ENCODE results near the gene MAF. TPM values are rescaled to one million over a fixed set of nuclear protein-coding genes. Genes with fewer than 3 reads are reported as not detected.
A peak's percentile ranks its signal among the peaks of the same experiment; 100 is the strongest.

The MAF gene
- total and polyA plus RNA-seq, 2 of the 4 experiments (the other 2 are of a cell fraction), result under 0.01 to 0.02 TPM

GRCh38 chr16:79601931-79602627, 1.5 kb upstream of the MAF start:
- H2AFZ ChIP-seq (replicated peaks; ENCODE audit: low read length, poor library complexity), result no peak overlapping the region
- peaks cover 19% of the 10 kb centered on the region for H3K27me3 ChIP-seq (ENCODE audit: control insufficient read depth, insufficient read depth, low read length)
- ChIA-PET CTCF (interaction anchor here (0.6 to 1.0 kb wide), 18 partner anchors 9 to 776 kb away, joined by 3 to 11 read pairs (median 4); no protein-coding TSS in a partner anchor), POLR2A (ENCODE audit: unreplicated experiment) (interaction anchor here (0.7 kb wide), 1 partner anchor 1100 kb away, joined by 3 read pairs; no protein-coding TSS in a partner anchor)
- no peaks in the 10 kb centered on the region for H4K20me1 ChIP-seq (ENCODE audit: insufficient read depth, low read length)
- no peak overlapping the region for H4K8ac ChIP-seq (ENCODE audit: low read depth in 2 of 2, low read length in 2 of 2)
- H3K4me2 ChIP-seq (ENCODE audit: low read depth, low read length), result 0 out of 2 replicates have a peak overlapping the region, but pooled peaks have one; percentile 14
- H3K14ac ChIP-seq (replicated peaks; ENCODE audit: low read depth, low read length), result no peak overlapping the region
- H3K9me1 ChIP-seq (ENCODE audit: insufficient read depth, low read length), result no peaks in the 10 kb centered on the region
- in situ Hi-C loops (cut with MboI; ENCODE audit: low sequenced_read_pairs), result loop anchor here (10.0 kb wide), 1 partner anchor 1477 kb away; no protein-coding TSS in a partner anchor
- H3K36me3 ChIP-seq (ENCODE audit: control insufficient read depth, insufficient read depth, low read length), result no peaks in the 10 kb centered on the region
- no peak overlapping the region for H2BK15ac ChIP-seq (ENCODE audit: low read depth, low read length)
- no peak overlapping the region for H3K9ac ChIP-seq (ENCODE audit: low read depth, low read length)
- no peak overlapping the region for H2BK120ac ChIP-seq (ENCODE audit: low read depth, low read length)
- no peak overlapping the region for H3K4ac ChIP-seq (ENCODE audit: low read depth, low read length)
- H2AK9ac ChIP-seq (replicated peaks; ENCODE audit: low read depth, low read length, poor library complexity), result no peak overlapping the region
- H2BK20ac ChIP-seq (ENCODE audit: low read depth, low read length), result no peak overlapping the region
- dilution Hi-C loops (cut with HindIII; ENCODE audit: low sequenced_read_pairs, unreplicated experiment), result no loop called here
- H4K5ac ChIP-seq (ENCODE audit: low read depth, low read length), result no peak overlapping the region
- WGBS, 2 experiments (ENCODE audit: extremely low coverage in 2 of 2, insufficient read length in 1 of 2), result 0% methylated on average over 4 of the region's 15 CpGs; no CpG with 5 or more reads in 1 of the 2 experiments
- no peak overlapping the region for H3K18ac ChIP-seq (ENCODE audit: low read depth, low read length)
- intact Hi-C loops (cut with micrococcal nuclease), result loop anchor here (2.0 to 10.0 kb wide), 3 partner anchors 765 to 1479 kb away; no protein-coding TSS in a partner anchor
- no peak overlapping the region for H3K56ac ChIP-seq (ENCODE audit: extremely low read depth, insufficient read depth, low read length)
- no peak overlapping the region for H2AK5ac ChIP-seq (ENCODE audit: low read depth, low read length)
- H3K23ac ChIP-seq (ENCODE audit: low read depth, low read length), result no peak overlapping the region
- DNase-seq (peak; percentile 38), ATAC-seq (ENCODE audit: low read depth) (no peak)
- H3K27ac ChIP-seq (ENCODE audit: insufficient read depth, low read length), result no peak overlapping the region
- no peak overlapping the region for H3K4me3 ChIP-seq (ENCODE audit: insufficient read depth, low read depth, low read length)
- no TSS peak for BruUV-seq (replicated peaks)
- H3K4me1 ChIP-seq (ENCODE audit: control insufficient read depth, insufficient read depth, low read length), result no peaks in the 10 kb centered on the region
- H2BK5ac ChIP-seq (ENCODE audit: low read depth, low read length, poor library complexity, severe bottlenecking), result no peak overlapping the region
- H3K79me1 ChIP-seq (ENCODE audit: low read depth in 1 of 2, low read length in 2 of 2), result no peaks in the 10 kb centered on the region
- H4K91ac ChIP-seq (ENCODE audit: insufficient read depth, low read depth, low read length), result no peak overlapping the region
- no peaks in the 10 kb centered on the region for H3K9me3 ChIP-seq (ENCODE audit: control insufficient read depth, insufficient read depth, low read length)
- TF ChIP-seq RFX5 (IDR thresholded peaks at IDR 0.05; ENCODE audit: low read depth, low read length), result no peak
- peak; percentile 33; the same call in 1 of the 2 replicates for TF ChIP-seq SMC3 (IDR thresholded peaks at IDR 0.05; ENCODE audit: low read depth, low read length)
- no peak for TF ChIP-seq POLR2A (IDR thresholded peaks at IDR 0.05; ENCODE audit: low read depth, low read length)
- TF ChIP-seq MXI1 (IDR thresholded peaks at IDR 0.05; ENCODE audit: borderline replicate concordance, low read depth, low read length), result no peak
- TF ChIP-seq CHD1 (IDR thresholded peaks at IDR 0.05; ENCODE audit: low read depth, low read length), result no peak
- no peak for TF ChIP-seq FOS (IDR thresholded peaks at IDR 0.05; ENCODE audit: low read depth, low read length)
- peak; percentile 57 for TF ChIP-seq CTCF (conservative IDR thresholded peaks at IDR 0.05; ENCODE audit: low read depth, low read length)
- no peak for TF ChIP-seq USF2 (IDR thresholded peaks at IDR 0.05; ENCODE audit: low read depth, low read length)
- TF ChIP-seq NFE2L2 (IDR thresholded peaks at IDR 0.05; ENCODE audit: low read depth, low read length), result no peak
- TF ChIP-seq RCOR1 (IDR thresholded peaks at IDR 0.05; ENCODE audit: insufficient replicate concordance, low read length), result no peak
- TF ChIP-seq MAZ (IDR thresholded peaks at IDR 0.05; ENCODE audit: borderline replicate concordance, low read depth, low read length), result no peak
- TF ChIP-seq BHLHE40 (IDR thresholded peaks at IDR 0.05; ENCODE audit: low read depth, low read length), result no peak
- no peak for TF ChIP-seq ELK1 (IDR thresholded peaks at IDR 0.05; ENCODE audit: borderline replicate concordance, low read depth, low read length)
- TF ChIP-seq RAD21 (IDR thresholded peaks at IDR 0.05; ENCODE audit: low read length), result peak; percentile 58
- TF ChIP-seq MAFK (IDR thresholded peaks at IDR 0.05; ENCODE audit: low read depth, low read length), result no peak

All from IMR-90 (cell line).